ENCODE results near the gene FRMD1.

GRCh38 chr6:168045706-168046620 lies 33.0 kb downstream of the FRMD1 start:
- TF ChIP-seq EZH2phosphoT487 (IDR thresholded peaks at IDR 0.05) (no peak), CTCF (IDR thresholded peaks at IDR 0.05) (no peak)

All from neural progenitor cell (in vitro differentiated cells).